ENCODE measurements around the gene MEGF10.

MEGF10 gene

GRCh38 chr5:127417528-127417927 lies 126.9 kb downstream of the MEGF10 start:
- DNase-seq, result no peak

GRCh38 chr5:127418367-127418766 lies 127.8 kb downstream of the MEGF10 start:
- no peak for DNase-seq

GRCh38 chr5:127418974-127419682 lies 128.5 kb downstream of the MEGF10 start:
- no peak for DNase-seq

- DNase-seq, result no peak
These were observed 129.2 kb downstream of the MEGF10 start for GRCh38 chr5:127419683-127420257.

- no peak for DNase-seq
These were observed 130.2 kb downstream of the MEGF10 start for GRCh38 chr5:127420758-127421157.

- no peak for DNase-seq
These were observed 130.9 kb downstream of the MEGF10 start for GRCh38 chr5:127421471-127421870.

GRCh38 chr5:127423173-127423798 lies 132.7 kb downstream of the MEGF10 start:
- DNase-seq, result no peak

- DNase-seq, result no peak
These were observed 134.4 kb downstream of the MEGF10 start for GRCh38 chr5:127425037-127425436.

- DNase-seq, result no peak
These were observed 135.3 kb downstream of the MEGF10 start for GRCh38 chr5:127425868-127426267.

GRCh38 chr5:127426661-127427060 lies 136.1 kb downstream of the MEGF10 start:
- DNase-seq, result no peak

GRCh38 chr5:127428276-127428675 lies 137.7 kb downstream of the MEGF10 start:
- DNase-seq, result no peak

GRCh38 chr5:127428748-127429147 lies 138.2 kb downstream of the MEGF10 start:
- no peak for DNase-seq

- DNase-seq, result no peak
These were observed 139.3 kb downstream of the MEGF10 start for GRCh38 chr5:127429928-127430327.

GRCh38 chr5:127430627-127431026 lies 140.0 kb downstream of the MEGF10 start:
- no peak for DNase-seq

GRCh38 chr5:127431977-127432585 lies 141.5 kb downstream of the MEGF10 start:
- no peak for DNase-seq

GRCh38 chr5:127433526-127433925 lies 142.9 kb downstream of the MEGF10 start:
- no peak for DNase-seq

GRCh38 chr5:127434588-127434987 lies 144.0 kb downstream of the MEGF10 start:
- no peak for DNase-seq

- DNase-seq, result no peak
These were observed 145.2 kb downstream of the MEGF10 start for GRCh38 chr5:127435821-127436220.

- DNase-seq, result no peak
These were observed 149.0 kb downstream of the MEGF10 start for GRCh38 chr5:127439644-127440043.

- DNase-seq, result no peak
These were observed 150.2 kb downstream of the MEGF10 start for GRCh38 chr5:127440831-127441230.

GRCh38 chr5:127441799-127442484 lies 151.3 kb downstream of the MEGF10 start:
- no peak for DNase-seq

- no peak for DNase-seq
These were observed 153.6 kb downstream of the MEGF10 start for GRCh38 chr5:127444171-127444570.

GRCh38 chr5:127445328-127445727 lies 154.7 kb downstream of the MEGF10 start:
- no peak for DNase-seq
